ENCODE measurements around the gene LRP1B. TPM values are rescaled to one million over a fixed set of nuclear protein-coding genes. Genes with fewer than 3 reads are reported as not detected.

Gene LRP1B
- polyA plus RNA-seq, 1 of the 3 experiments (the other 2 are of a cell fraction): 0.28 TPM

GRCh38 chr2:141844231-141844630, 286.6 kb downstream of the LRP1B start:
- Histone ChIP-seq H2AFZ (ENCODE audit: low read depth) (no peak overlapping the region), H4K20me1 (ENCODE audit: insufficient read depth) (no peaks in the 10 kb centered on the region), H3K27ac (ENCODE audit: low read depth in 2 of 2, low read length in 1 of 2) (no peak overlapping the region), H3K9ac (no peak overlapping the region), H3K36me3 (replicated peaks in 1 of 2; ENCODE audit: control insufficient read depth in 1 of 2, insufficient read depth in 2 of 2, low read length in 1 of 2) (no peaks in the 10 kb centered on the region), H3K27me3 (ENCODE audit: insufficient read depth) (no peaks in the 10 kb centered on the region), H3K4me2 (no peak overlapping the region), H3K9me3 (no peaks in the 10 kb centered on the region), H3K9me2 (no peaks in the 10 kb centered on the region), H3F3A (replicated peaks; ENCODE audit: insufficient read depth) (no peaks in the 10 kb centered on the region), H3K79me2 (ENCODE audit: insufficient read depth) (no peaks in the 10 kb centered on the region), H3K4me3 (ENCODE audit: low read depth in 2 of 2, low read length in 1 of 2) (no peak overlapping the region), H3K4me1 (ENCODE audit: control insufficient read depth in 1 of 2, insufficient read depth in 2 of 2, low read depth in 1 of 2, low read length in 1 of 2) (no peaks in the 10 kb centered on the region; a peak in 1 of 4 replicates)
- ChIA-PET CTCF (no interaction called here), POLR2A (no interaction called here)
- WGBS (ENCODE audit: low lambda C conversion rate): 50% methylated on average over 2 of the region's 2 CpGs
- DNase-seq: no peak
- TF ChIP-seq USF2 (IDR thresholded peaks at IDR 0.05; ENCODE audit: borderline replicate concordance, low read depth, low read length) (no peak), USF1 (IDR thresholded peaks at IDR 0.05; ENCODE audit: borderline replicate concordance, low read depth) (no peak), CHD2 (IDR thresholded peaks at IDR 0.05; ENCODE audit: low read length, partially characterized antibody) (no peak), EP300 (IDR thresholded peaks at IDR 0.05; ENCODE audit: borderline replicate concordance in 1 of 2, low read depth in 1 of 2, low read length in 1 of 2) (no peak), RXRA (IDR thresholded peaks at IDR 0.05; ENCODE audit: borderline replicate concordance, low read depth) (no peak), SMC3 (IDR thresholded peaks at IDR 0.05; ENCODE audit: low read depth, low read length) (no peak), EZH2phosphoT487 (IDR thresholded peaks at IDR 0.05; ENCODE audit: borderline replicate concordance, low read depth) (no peak), FOSL2 (IDR thresholded peaks at IDR 0.05; ENCODE audit: borderline replicate concordance, low read depth) (no peak), IRF3 (IDR thresholded peaks at IDR 0.05; ENCODE audit: low read depth, low read length) (no peak), POLR2AphosphoS5 (IDR thresholded peaks at IDR 0.05; ENCODE audit: low read depth, low read length) (no peak), RAD21 (IDR thresholded peaks at IDR 0.05; ENCODE audit: low read length) (no peak), NRF1 (IDR thresholded peaks at IDR 0.05; ENCODE audit: low read depth, low read length) (no peak), GABPA (IDR thresholded peaks at IDR 0.05; ENCODE audit: low read depth) (no peak), NFIC (IDR thresholded peaks at IDR 0.05; ENCODE audit: borderline replicate concordance) (no peak), ELF1 (IDR thresholded peaks at IDR 0.05) (no peak)
- TF ChIP-seq, protein P1, sequence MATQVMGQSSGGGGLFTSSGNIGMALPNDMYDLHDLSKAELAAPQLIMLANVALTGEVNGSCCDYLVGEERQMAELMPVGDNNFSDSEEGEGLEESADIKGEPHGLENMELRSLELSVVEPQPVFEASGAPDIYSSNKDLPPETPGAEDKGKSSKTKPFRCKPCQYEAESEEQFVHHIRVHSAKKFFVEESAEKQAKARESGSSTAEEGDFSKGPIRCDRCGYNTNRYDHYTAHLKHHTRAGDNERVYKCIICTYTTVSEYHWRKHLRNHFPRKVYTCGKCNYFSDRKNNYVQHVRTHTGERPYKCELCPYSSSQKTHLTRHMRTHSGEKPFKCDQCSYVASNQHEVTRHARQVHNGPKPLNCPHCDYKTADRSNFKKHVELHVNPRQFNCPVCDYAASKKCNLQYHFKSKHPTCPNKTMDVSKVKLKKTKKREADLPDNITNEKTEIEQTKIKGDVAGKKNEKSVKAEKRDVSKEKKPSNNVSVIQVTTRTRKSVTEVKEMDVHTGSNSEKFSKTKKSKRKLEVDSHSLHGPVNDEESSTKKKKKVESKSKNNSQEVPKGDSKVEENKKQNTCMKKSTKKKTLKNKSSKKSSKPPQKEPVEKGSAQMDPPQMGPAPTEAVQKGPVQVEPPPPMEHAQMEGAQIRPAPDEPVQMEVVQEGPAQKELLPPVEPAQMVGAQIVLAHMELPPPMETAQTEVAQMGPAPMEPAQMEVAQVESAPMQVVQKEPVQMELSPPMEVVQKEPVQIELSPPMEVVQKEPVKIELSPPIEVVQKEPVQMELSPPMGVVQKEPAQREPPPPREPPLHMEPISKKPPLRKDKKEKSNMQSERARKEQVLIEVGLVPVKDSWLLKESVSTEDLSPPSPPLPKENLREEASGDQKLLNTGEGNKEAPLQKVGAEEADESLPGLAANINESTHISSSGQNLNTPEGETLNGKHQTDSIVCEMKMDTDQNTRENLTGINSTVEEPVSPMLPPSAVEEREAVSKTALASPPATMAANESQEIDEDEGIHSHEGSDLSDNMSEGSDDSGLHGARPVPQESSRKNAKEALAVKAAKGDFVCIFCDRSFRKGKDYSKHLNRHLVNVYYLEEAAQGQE (IDR thresholded peaks at IDR 0.05; ENCODE audit: low read depth, low read length): no peak
- TF ChIP-seq, protein P2, sequence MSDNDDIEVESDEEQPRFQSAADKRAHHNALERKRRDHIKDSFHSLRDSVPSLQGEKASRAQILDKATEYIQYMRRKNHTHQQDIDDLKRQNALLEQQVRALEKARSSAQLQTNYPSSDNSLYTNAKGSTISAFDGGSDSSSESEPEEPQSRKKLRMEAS (IDR thresholded peaks at IDR 0.05; ENCODE audit: low read depth): no peak
- TF ChIP-seq, protein P3, sequence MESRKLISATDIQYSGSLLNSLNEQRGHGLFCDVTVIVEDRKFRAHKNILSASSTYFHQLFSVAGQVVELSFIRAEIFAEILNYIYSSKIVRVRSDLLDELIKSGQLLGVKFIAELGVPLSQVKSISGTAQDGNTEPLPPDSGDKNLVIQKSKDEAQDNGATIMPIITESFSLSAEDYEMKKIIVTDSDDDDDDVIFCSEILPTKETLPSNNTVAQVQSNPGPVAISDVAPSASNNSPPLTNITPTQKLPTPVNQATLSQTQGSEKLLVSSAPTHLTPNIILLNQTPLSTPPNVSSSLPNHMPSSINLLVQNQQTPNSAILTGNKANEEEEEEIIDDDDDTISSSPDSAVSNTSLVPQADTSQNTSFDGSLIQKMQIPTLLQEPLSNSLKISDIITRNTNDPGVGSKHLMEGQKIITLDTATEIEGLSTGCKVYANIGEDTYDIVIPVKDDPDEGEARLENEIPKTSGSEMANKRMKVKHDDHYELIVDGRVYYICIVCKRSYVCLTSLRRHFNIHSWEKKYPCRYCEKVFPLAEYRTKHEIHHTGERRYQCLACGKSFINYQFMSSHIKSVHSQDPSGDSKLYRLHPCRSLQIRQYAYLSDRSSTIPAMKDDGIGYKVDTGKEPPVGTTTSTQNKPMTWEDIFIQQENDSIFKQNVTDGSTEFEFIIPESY (IDR thresholded peaks at IDR 0.05; ENCODE audit: borderline replicate concordance, low read depth): no peak
- TF ChIP-seq, protein P4, sequence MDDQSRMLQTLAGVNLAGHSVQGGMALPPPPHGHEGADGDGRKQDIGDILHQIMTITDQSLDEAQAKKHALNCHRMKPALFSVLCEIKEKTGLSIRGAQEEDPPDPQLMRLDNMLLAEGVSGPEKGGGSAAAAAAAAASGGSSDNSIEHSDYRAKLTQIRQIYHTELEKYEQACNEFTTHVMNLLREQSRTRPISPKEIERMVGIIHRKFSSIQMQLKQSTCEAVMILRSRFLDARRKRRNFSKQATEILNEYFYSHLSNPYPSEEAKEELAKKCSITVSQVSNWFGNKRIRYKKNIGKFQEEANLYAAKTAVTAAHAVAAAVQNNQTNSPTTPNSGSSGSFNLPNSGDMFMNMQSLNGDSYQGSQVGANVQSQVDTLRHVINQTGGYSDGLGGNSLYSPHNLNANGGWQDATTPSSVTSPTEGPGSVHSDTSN (IDR thresholded peaks at IDR 0.05): no peak
